ENCODE data around the gene UBE2N.
"Not testable (repeated sequence)": the region's sequence is repeated elsewhere in the genome, so short reads cannot be mapped to it uniquely, and the experiment has no call there.

Gene UBE2N

GRCh38 chr12:93443576-93443975 lies 1.8 kb upstream of the UBE2N start:
- DNase-seq (ENCODE audit: low spot score) = no peak

- no peak for DNase-seq (ENCODE audit: low spot score)
These were observed 929 bp upstream of the UBE2N start for GRCh38 chr12:93442411-93443340.

GRCh38 chr12:93441081-93441616 lies 598 bp downstream of the UBE2N start:
- peak; percentile 71 for DNase-seq (ENCODE audit: low spot score)

- DNase-seq (ENCODE audit: low spot score) = no peak
These were observed 1.5 kb downstream of the UBE2N start for GRCh38 chr12:93440043-93440835.

GRCh38 chr12:93438266-93439050 lies 3.3 kb downstream of the UBE2N start:
- no peak for DNase-seq (ENCODE audit: low spot score)

GRCh38 chr12:93434256-93434865 lies 7.4 kb downstream of the UBE2N start:
- DNase-seq (ENCODE audit: low spot score) = no peak

GRCh38 chr12:93432031-93432430 lies 9.7 kb downstream of the UBE2N start:
- DNase-seq (ENCODE audit: low spot score) = not testable (repeated sequence)

- DNase-seq (ENCODE audit: low spot score) = no peak
These were observed 11.5 kb downstream of the UBE2N start for GRCh38 chr12:93430280-93430679.

- no peak for DNase-seq (ENCODE audit: low spot score)
These were observed 11.9 kb downstream of the UBE2N start for GRCh38 chr12:93429852-93430251.

- DNase-seq (ENCODE audit: low spot score) = no peak
These were observed 12.3 kb downstream of the UBE2N start for GRCh38 chr12:93429448-93429847.

- peak; percentile 52 for DNase-seq (ENCODE audit: low spot score)
These were observed 13.8 kb downstream of the UBE2N start for GRCh38 chr12:93427779-93428564.

- no peak for DNase-seq (ENCODE audit: low spot score)
These were observed 15.3 kb downstream of the UBE2N start for GRCh38 chr12:93426412-93426805.

GRCh38 chr12:93425736-93426411 lies 15.9 kb downstream of the UBE2N start:
- DNase-seq (ENCODE audit: low spot score) = no peak

- DNase-seq (ENCODE audit: low spot score) = no peak
These were observed 19.7 kb downstream of the UBE2N start for GRCh38 chr12:93422050-93422449.

GRCh38 chr12:93419388-93420034 lies 22.2 kb downstream of the UBE2N start:
- peak; percentile 61 for DNase-seq (ENCODE audit: low spot score)

- no peak for DNase-seq (ENCODE audit: low spot score)
These were observed 23.7 kb downstream of the UBE2N start for GRCh38 chr12:93417967-93418480.

GRCh38 chr12:93415723-93416464 lies 25.9 kb downstream of the UBE2N start:
- peak; percentile 49 for DNase-seq (ENCODE audit: low spot score)

GRCh38 chr12:93413064-93413463 lies 28.7 kb downstream of the UBE2N start:
- DNase-seq (ENCODE audit: low spot score) = no peak

- not testable (repeated sequence) for DNase-seq (ENCODE audit: low spot score)
These were observed 29.4 kb downstream of the UBE2N start for GRCh38 chr12:93412396-93412795.

Measured in GM03348 (cell line).